GM12874 (cell line): ENCODE measurements around the gene CAMK2D.

Experiments used
- CTCF ChIP-seq: IDR thresholded peaks from 2 replicates; pipeline ENCODE4 v1.5.1; 2011; ENCODE audit warnings: low read depth, mild to moderate bottlenecking, control low read depth, low read length, moderate library complexity; ENCODE audit not compliant: insufficient read depth

The CAMK2D gene

GRCh38 chr4:113560579-113560978 lies 201.0 kb downstream of the CAMK2D start:
- TF ChIP-seq CTCF: no peak

DNA sequence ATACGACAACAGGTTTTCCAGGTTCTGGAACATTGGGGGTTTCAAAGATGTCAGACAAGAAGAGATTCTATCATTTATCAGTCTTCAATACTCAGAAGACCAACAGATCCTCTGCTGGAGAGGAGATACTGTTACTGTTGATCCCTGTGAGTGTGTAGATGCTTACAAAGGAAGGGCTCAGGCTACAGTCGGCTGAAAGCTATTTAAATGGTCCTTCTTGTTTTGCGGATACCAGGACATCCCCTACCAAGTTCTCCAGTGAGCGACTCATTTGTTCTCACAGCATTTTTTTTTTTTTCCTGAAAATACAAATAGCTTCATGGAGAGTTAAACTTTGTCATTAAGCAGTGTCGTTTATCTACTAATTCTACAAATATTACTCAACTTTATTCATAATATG lies 201.6 kb downstream of the CAMK2D start:
- TF ChIP-seq CTCF: no peak

DNA sequence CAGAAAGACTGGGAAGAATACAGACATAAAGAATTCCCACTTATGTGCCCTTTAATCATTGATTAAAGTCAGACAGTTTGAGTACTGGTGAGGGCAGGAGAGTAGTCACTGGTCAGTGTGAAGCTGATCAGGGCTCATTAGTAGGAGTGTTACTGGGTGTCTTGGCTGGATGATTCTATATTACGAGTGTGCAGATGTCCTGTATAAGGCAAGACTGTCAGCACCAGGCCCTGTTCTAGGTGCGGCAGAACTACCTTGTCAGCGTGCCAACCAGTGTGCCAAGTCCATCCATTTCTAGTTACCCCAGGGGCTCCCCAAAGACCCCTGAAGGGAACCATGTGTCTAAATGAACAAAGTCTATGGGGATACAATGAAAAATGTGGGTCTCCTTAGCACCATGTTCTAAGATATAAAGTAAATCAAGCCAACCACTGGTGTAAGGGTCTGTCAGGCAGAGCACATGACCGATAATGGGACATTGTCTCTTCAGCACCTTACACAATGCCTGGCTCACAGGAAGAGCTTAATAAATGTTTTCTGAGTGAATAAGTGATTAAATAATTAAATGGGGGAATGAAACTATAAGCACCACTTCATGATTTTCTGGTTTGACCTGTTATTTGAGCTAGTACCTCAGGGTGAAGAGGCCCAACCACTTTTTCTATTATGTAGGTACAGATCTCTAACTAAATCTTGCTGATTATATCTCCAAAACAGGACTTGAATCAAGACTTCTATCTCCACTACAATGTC lies 205.0 kb downstream of the CAMK2D start:
- no peak for TF ChIP-seq CTCF

GRCh38 chr4:113555868-113556267 lies 205.7 kb downstream of the CAMK2D start:
- TF ChIP-seq CTCF: no peak

- no peak for TF ChIP-seq CTCF
These were observed 208.5 kb downstream of the CAMK2D start for GRCh38 chr4:113553082-113553481.

- TF ChIP-seq CTCF: no peak
These were observed 211.0 kb downstream of the CAMK2D start for GRCh38 chr4:113550510-113550909.

DNA sequence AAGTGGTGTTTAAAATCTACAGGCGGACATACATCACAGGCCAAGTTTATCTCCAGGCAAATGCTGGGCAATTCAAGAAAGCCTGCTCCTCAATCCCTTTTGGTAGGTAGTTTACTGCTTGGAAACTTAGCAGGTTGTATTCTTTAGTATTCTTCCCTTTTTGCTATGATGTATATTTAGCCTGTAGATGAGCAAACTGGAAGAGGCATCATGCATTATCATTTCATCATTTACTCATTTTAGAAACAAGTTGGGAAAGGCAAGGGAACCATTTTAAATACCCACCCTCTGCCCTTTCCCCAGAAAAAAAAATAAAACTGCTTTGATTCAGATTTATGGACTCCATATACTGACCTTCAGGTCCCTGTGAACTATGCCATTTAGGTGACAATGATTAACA lies 213.2 kb downstream of the CAMK2D start:
- TF ChIP-seq CTCF: no peak
